ENCODE data around the gene KAZALD1.
A peak's percentile ranks its signal among the peaks of the same experiment; 100 is the strongest.

GRCh38 chr10:101050208-101051069, 11.3 kb upstream of the KAZALD1 start:
- TF ChIP-seq POLR2A (IDR thresholded peaks at IDR 0.05), result no peak
- peak; percentile 70 to 81 (median 74) for TF ChIP-seq CTCF (IDR thresholded peaks at IDR 0.05)
- TF ChIP-seq EP300 (IDR thresholded peaks at IDR 0.05), result no peak
